HG03066 (cell line): ENCODE data around the gene NUDT9.

Source experiments
- ATAC-seq: cut with Tn5 transposase; IDR thresholded peaks from one replicate; pipeline ENCODE4 v1.9.1; 2021; ENCODE audit warnings: low read depth; ENCODE audit not compliant: unreplicated experiment

Gene NUDT9

GRCh38 chr4:87502580-87503238 is 80.3 kb downstream of the NUDT9 start:
- no peak for ATAC-seq

GRCh38 chr4:87505862-87506261 is 83.5 kb downstream of the NUDT9 start:
- no peak for ATAC-seq

- no peak for ATAC-seq
These were observed 84.8 kb downstream of the NUDT9 start for GRCh38 chr4:87506974-87507701.
